ENCODE measurements around the gene GPC3. TPM values are rescaled to one million over a fixed set of nuclear protein-coding genes. Genes with fewer than 3 reads are reported as not detected.

GPC3 gene
- total and polyA plus RNA-seq, 2 of the 4 experiments (the other 2 are of a cell fraction): not detected

DNA sequence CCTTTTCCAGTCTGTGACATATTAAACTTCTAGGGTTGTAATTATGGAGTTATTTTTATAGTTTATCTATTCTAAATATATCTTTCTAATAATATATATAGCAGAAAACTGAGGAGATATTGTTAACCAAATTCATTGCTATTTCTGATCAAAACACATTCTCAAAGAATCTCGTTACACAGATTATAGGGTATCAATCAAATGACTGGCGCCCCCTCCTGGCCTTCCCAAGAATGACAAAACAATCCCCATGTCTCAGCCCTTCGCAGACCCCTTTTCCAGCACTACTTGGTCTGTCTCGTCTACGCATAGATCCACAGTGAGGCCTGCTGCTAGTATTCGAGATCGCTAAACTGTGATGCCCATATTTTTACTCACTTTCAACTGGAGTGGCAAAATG lies 209.3 kb downstream of the GPC3 start:
- H2BK5ac ChIP-seq (ENCODE audit: low read depth, low read length, poor library complexity, severe bottlenecking): no peak overlapping the region
- no peak overlapping the region for H2AK5ac ChIP-seq (ENCODE audit: low read depth, low read length)
- no peak overlapping the region for H2AK9ac ChIP-seq (replicated peaks; ENCODE audit: low read depth, low read length, poor library complexity)
- no peaks in the 10 kb centered on the region for H3K9me1 ChIP-seq (ENCODE audit: insufficient read depth, low read length)
- peaks cover 8% of the 10 kb centered on the region for H3K27me3 ChIP-seq (ENCODE audit: control insufficient read depth, insufficient read depth, low read length)
- H3K4ac ChIP-seq (ENCODE audit: low read depth, low read length): no peak overlapping the region
- no peaks in the 10 kb centered on the region for H4K20me1 ChIP-seq (ENCODE audit: insufficient read depth, low read length)
- H3K4me1 ChIP-seq (ENCODE audit: control insufficient read depth, insufficient read depth, low read length): no peaks in the 10 kb centered on the region
- no peak overlapping the region for H4K5ac ChIP-seq (ENCODE audit: low read depth, low read length)
- ATAC-seq (ENCODE audit: low read depth) (no peak), DNase-seq (no peak)
- no peak overlapping the region for H3K27ac ChIP-seq (ENCODE audit: insufficient read depth, low read length)
- H3K4me3 ChIP-seq (ENCODE audit: insufficient read depth, low read depth, low read length): no peak overlapping the region
- H3K23ac ChIP-seq (ENCODE audit: low read depth, low read length): no peak overlapping the region
- dilution Hi-C loops (cut with HindIII; ENCODE audit: low sequenced_read_pairs, unreplicated experiment) (no loop called here), intact Hi-C loops (cut with micrococcal nuclease) (loop anchor here (1.0 to 10.0 kb wide), 2 partner anchors 78 to 801 kb away; no protein-coding TSS in a partner anchor), in situ Hi-C loops (cut with MboI; ENCODE audit: low sequenced_read_pairs) (no loop called here)
- H4K91ac ChIP-seq (ENCODE audit: insufficient read depth, low read depth, low read length): no peak overlapping the region
- no peak overlapping the region for H2BK120ac ChIP-seq (ENCODE audit: low read depth, low read length)
- no peak overlapping the region for H3K4me2 ChIP-seq (ENCODE audit: low read depth, low read length)
- no peak overlapping the region for H2BK20ac ChIP-seq (ENCODE audit: low read depth, low read length)
- H3K79me1 ChIP-seq (ENCODE audit: low read depth in 1 of 2, low read length in 2 of 2): no peaks in the 10 kb centered on the region
- H3K18ac ChIP-seq (ENCODE audit: low read depth, low read length): no peak overlapping the region
- H3K9ac ChIP-seq (ENCODE audit: low read depth, low read length): no peak overlapping the region
- H3K56ac ChIP-seq (ENCODE audit: extremely low read depth, insufficient read depth, low read length): no peak overlapping the region
- H2AFZ ChIP-seq (replicated peaks; ENCODE audit: low read length, poor library complexity): no peak overlapping the region
- CTCF ChIA-PET: no interaction called here
- POLR2A ChIA-PET (ENCODE audit: unreplicated experiment): no interaction called here
- H2BK15ac ChIP-seq (ENCODE audit: low read depth, low read length): no peak overlapping the region
- BruUV-seq (replicated peaks): no TSS peak
- no peak overlapping the region for H4K8ac ChIP-seq (ENCODE audit: low read depth in 2 of 2, low read length in 2 of 2)
- TF ChIP-seq POLR2A (IDR thresholded peaks at IDR 0.05; ENCODE audit: low read depth, low read length) (no peak), NFE2L2 (IDR thresholded peaks at IDR 0.05; ENCODE audit: low read depth, low read length) (no peak), RCOR1 (IDR thresholded peaks at IDR 0.05; ENCODE audit: insufficient replicate concordance, low read length) (no peak), RAD21 (IDR thresholded peaks at IDR 0.05; ENCODE audit: low read length) (no peak), BHLHE40 (IDR thresholded peaks at IDR 0.05; ENCODE audit: low read depth, low read length) (no peak), SMC3 (IDR thresholded peaks at IDR 0.05; ENCODE audit: low read depth, low read length) (peak; percentile 26; the same call in 1 of the 2 replicates), MAZ (IDR thresholded peaks at IDR 0.05; ENCODE audit: borderline replicate concordance, low read depth, low read length) (no peak)
- TF ChIP-seq, protein P1, sequence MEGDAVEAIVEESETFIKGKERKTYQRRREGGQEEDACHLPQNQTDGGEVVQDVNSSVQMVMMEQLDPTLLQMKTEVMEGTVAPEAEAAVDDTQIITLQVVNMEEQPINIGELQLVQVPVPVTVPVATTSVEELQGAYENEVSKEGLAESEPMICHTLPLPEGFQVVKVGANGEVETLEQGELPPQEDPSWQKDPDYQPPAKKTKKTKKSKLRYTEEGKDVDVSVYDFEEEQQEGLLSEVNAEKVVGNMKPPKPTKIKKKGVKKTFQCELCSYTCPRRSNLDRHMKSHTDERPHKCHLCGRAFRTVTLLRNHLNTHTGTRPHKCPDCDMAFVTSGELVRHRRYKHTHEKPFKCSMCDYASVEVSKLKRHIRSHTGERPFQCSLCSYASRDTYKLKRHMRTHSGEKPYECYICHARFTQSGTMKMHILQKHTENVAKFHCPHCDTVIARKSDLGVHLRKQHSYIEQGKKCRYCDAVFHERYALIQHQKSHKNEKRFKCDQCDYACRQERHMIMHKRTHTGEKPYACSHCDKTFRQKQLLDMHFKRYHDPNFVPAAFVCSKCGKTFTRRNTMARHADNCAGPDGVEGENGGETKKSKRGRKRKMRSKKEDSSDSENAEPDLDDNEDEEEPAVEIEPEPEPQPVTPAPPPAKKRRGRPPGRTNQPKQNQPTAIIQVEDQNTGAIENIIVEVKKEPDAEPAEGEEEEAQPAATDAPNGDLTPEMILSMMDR (conservative IDR thresholded peaks at IDR 0.05; ENCODE audit: low read depth, low read length): peak; percentile 39
- no peaks in the 10 kb centered on the region for H3K36me3 ChIP-seq (ENCODE audit: control insufficient read depth, insufficient read depth, low read length)
- H3K14ac ChIP-seq (replicated peaks; ENCODE audit: low read depth, low read length): no peak overlapping the region
- no CpG with 5 or more reads among the region's 7 CpGs for WGBS, 2 experiments (ENCODE audit: extremely low coverage in 2 of 2, insufficient read length in 1 of 2)
- H3K9me3 ChIP-seq (ENCODE audit: control insufficient read depth, insufficient read depth, low read length): no peaks in the 10 kb centered on the region

Measured in IMR-90 (cell line).